GM12891 (cell line): ENCODE results near the gene GFRA1.
"Not testable (repeated sequence)": the region's sequence is repeated elsewhere in the genome, so short reads cannot be mapped to it uniquely, and the experiment has no call there.

ENCODE experiments used
- DNase-seq: peaks from one replicate; pipeline ENCODE4 v3.0.0; 2011; ENCODE audit warnings: low spot score; ENCODE audit not compliant: insufficient read length
- FAIRE-seq: peaks from 2 replicates; lab custom pipeline; 2011; peaks lifted over from hg19 to GRCh38; lab: Jason Lieb, UNC
- PAX5 ChIP-seq: IDR thresholded peaks from 2 replicates; pipeline ENCODE4 v1.6.1; 2011; ENCODE audit warnings: low read length, moderate library complexity, mild to moderate bottlenecking; ENCODE audit not compliant: insufficient read depth, severe bottlenecking
- POLR2A ChIP-seq: IDR thresholded peaks from 2 replicates; pipeline ENCODE4 v1.6.1; 2011; ENCODE audit warnings: low read depth, low read length, control low read depth
- POLR2AphosphoS5 ChIP-seq: IDR thresholded peaks from 2 replicates; pipeline ENCODE4 v1.6.1; 2011; ENCODE audit warnings: low read depth, low read length, control low read depth
- POU2F2 ChIP-seq: IDR thresholded peaks from 2 replicates; pipeline ENCODE4 v1.6.1; 2011; ENCODE audit warnings: low read depth, mild to moderate bottlenecking, control low read depth, low read length, moderate library complexity
- SPI1 ChIP-seq: IDR thresholded peaks from 2 replicates; pipeline ENCODE4 v1.6.1; 2011; ENCODE audit warnings: low read depth, low read length, control low read depth
- TAF1 ChIP-seq: IDR thresholded peaks from 2 replicates; pipeline ENCODE4 v1.6.1; 2011; ENCODE audit warnings: low read depth, low read length, control low read depth

GFRA1 gene

GRCh38 chr10:116168329-116168728 is 104.7 kb downstream of the GFRA1 start:
- FAIRE-seq (no peak), DNase-seq (no peak)
- TF ChIP-seq SPI1, result no peak
- TF ChIP-seq POLR2AphosphoS5, result no peak
- no peak for TF ChIP-seq TAF1

- not testable (repeated sequence) for DNase-seq, FAIRE-seq
These were observed 107.1 kb downstream of the GFRA1 start for GRCh38 chr10:116165941-116166340.

- no peak for TF ChIP-seq POLR2A
- no peak for TF ChIP-seq PAX5
- TF ChIP-seq SPI1, result no peak
- no peak for TF ChIP-seq TAF1
- TF ChIP-seq POLR2AphosphoS5, result no peak
- no peak for TF ChIP-seq POU2F2
- FAIRE-seq (no peak), DNase-seq (no peak)
These were observed 108.7 kb downstream of the GFRA1 start for GRCh38 chr10:116164291-116164690.

GRCh38 chr10:116163333-116164131 is 109.5 kb downstream of the GFRA1 start:
- no peak for DNase-seq
- FAIRE-seq, result no peak
- TF ChIP-seq TAF1 (no peak), PAX5 (no peak), POU2F2 (no peak), SPI1 (no peak), POLR2A (no peak), POLR2AphosphoS5 (no peak)

- FAIRE-seq, result no peak
- TF ChIP-seq SPI1 (no peak), PAX5 (no peak), POLR2A (no peak), TAF1 (no peak), POU2F2 (no peak)
These were observed 110.2 kb downstream of the GFRA1 start for GRCh38 chr10:116162851-116163250.

GRCh38 chr10:116160271-116160670 is 112.7 kb downstream of the GFRA1 start:
- DNase-seq (no peak), FAIRE-seq (no peak)
- TF ChIP-seq SPI1, result no peak
- no peak for TF ChIP-seq TAF1
- TF ChIP-seq POLR2A, result no peak
- TF ChIP-seq POU2F2, result no peak
- no peak for TF ChIP-seq PAX5
- no peak for TF ChIP-seq POLR2AphosphoS5

More at GRCh38 chr10:116162851-116163250, 110.2 kb downstream of the GFRA1 start:
- no peak for DNase-seq

GRCh38 chr10:116159197-116159596 is 113.8 kb downstream of the GFRA1 start:
- FAIRE-seq (no peak), DNase-seq (no peak)
- TF ChIP-seq POLR2A (no peak), PAX5 (no peak), TAF1 (no peak), SPI1 (no peak), POU2F2 (no peak), POLR2AphosphoS5 (no peak)

- FAIRE-seq, result no peak
- TF ChIP-seq TAF1 (no peak), POLR2A (no peak), POLR2AphosphoS5 (no peak), POU2F2 (no peak), PAX5 (no peak), SPI1 (no peak)
- DNase-seq, result no peak
These were observed 115.0 kb downstream of the GFRA1 start for GRCh38 chr10:116158036-116158435.

GRCh38 chr10:116157485-116157884 is 115.5 kb downstream of the GFRA1 start:
- no peak for FAIRE-seq
- no peak for DNase-seq
- TF ChIP-seq TAF1 (no peak), PAX5 (no peak), POU2F2 (no peak)

GRCh38 chr10:116156819-116157218 is 116.2 kb downstream of the GFRA1 start:
- no peak for TF ChIP-seq SPI1
- no peak for TF ChIP-seq PAX5
- no peak for TF ChIP-seq POLR2AphosphoS5
- no peak for TF ChIP-seq TAF1
- no peak for TF ChIP-seq POU2F2
- no peak for TF ChIP-seq POLR2A
- FAIRE-seq, result no peak
- no peak for DNase-seq
